ENCODE data around the gene ATP2C2. TPM values are rescaled to one million over a fixed set of nuclear protein-coding genes. Genes with fewer than 3 reads are reported as not detected.

ATP2C2 gene
- polyA plus RNA-seq, 1 of the 3 experiments (the other 2 are of a cell fraction) = 0.33 TPM

DNA sequence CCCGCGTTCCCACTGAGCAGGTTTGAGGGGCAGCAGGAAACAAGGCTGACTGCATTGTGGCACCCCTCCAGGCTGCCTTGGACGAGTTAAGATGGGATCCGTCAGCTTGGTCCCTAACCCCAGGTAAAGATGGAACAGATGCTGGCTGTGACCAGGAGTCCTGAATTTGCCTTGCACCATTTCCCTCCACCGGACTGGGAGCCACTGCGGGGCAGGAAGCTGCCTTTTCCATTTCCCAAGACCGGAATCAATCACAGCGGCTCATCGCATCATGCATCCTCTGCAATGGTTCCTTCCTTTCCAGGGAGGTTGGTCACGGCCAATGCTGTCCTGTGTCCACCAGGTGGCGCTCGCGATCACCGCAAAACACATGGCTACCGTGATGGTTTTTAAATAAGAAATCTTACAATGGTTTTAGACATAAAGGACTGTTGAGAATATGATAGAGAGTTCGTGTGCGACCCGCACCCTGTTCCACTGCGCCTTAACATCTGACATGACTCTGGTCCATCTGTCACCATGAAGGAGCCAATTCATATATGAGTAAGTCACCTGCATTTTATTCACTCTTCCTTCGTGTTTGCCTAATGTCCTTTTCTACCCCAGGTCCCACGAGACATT lies 143.0 kb downstream of the ATP2C2 start:
- Histone ChIP-seq H3K4me1 (ENCODE audit: control insufficient read depth in 1 of 2, insufficient read depth in 2 of 2, low read depth in 1 of 2, low read length in 1 of 2) (peaks cover 0 to 8% of the 10 kb centered on the region in 2 experiments; a peak in 1 of 4 replicates), H3K9me3 (no peaks in the 10 kb centered on the region), H3K4me3 (ENCODE audit: low read depth in 2 of 2, low read length in 1 of 2) (peak overlapping the region; percentile 23 to 26; a peak in 3 of 4 replicates), H2AFZ (ENCODE audit: low read depth) (0 out of 2 replicates have a peak overlapping the region, but pooled peaks have one; percentile 22), H3K27me3 (ENCODE audit: insufficient read depth) (no peaks in the 10 kb centered on the region), H3K27ac (ENCODE audit: low read depth in 2 of 2, low read length in 1 of 2) (no peak overlapping the region), H3K36me3 (replicated peaks in 1 of 2; ENCODE audit: control insufficient read depth in 1 of 2, insufficient read depth in 2 of 2, low read length in 1 of 2) (no peaks in the 10 kb centered on the region), H3K4me2 (no peak overlapping the region; the same call in 1 of the 2 replicates), H3F3A (replicated peaks; ENCODE audit: insufficient read depth) (no peaks in the 10 kb centered on the region), H3K9ac (no peak overlapping the region), H3K79me2 (ENCODE audit: insufficient read depth) (no peaks in the 10 kb centered on the region), H3K9me2 (no peaks in the 10 kb centered on the region), H4K20me1 (ENCODE audit: insufficient read depth) (no peaks in the 10 kb centered on the region)
- 13% methylated on average over 21 of the region's 21 CpGs for WGBS (ENCODE audit: low lambda C conversion rate)
- TF ChIP-seq GABPA (IDR thresholded peaks at IDR 0.05; ENCODE audit: low read depth) = peak; percentile 36; the same call in 1 of the 2 replicates
- TF ChIP-seq, protein P1, sequence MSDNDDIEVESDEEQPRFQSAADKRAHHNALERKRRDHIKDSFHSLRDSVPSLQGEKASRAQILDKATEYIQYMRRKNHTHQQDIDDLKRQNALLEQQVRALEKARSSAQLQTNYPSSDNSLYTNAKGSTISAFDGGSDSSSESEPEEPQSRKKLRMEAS (IDR thresholded peaks at IDR 0.05; ENCODE audit: low read depth) = peak; percentile 70
- TF ChIP-seq, protein P2, sequence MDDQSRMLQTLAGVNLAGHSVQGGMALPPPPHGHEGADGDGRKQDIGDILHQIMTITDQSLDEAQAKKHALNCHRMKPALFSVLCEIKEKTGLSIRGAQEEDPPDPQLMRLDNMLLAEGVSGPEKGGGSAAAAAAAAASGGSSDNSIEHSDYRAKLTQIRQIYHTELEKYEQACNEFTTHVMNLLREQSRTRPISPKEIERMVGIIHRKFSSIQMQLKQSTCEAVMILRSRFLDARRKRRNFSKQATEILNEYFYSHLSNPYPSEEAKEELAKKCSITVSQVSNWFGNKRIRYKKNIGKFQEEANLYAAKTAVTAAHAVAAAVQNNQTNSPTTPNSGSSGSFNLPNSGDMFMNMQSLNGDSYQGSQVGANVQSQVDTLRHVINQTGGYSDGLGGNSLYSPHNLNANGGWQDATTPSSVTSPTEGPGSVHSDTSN (IDR thresholded peaks at IDR 0.05) = 0 out of 2 replicates have a peak, but pooled peaks have one; percentile 14
- TF ChIP-seq RAD21 (IDR thresholded peaks at IDR 0.05; ENCODE audit: low read length) = peak; percentile 91
- TF ChIP-seq TCF12 (IDR thresholded peaks at IDR 0.05) = no peak
- TF ChIP-seq, protein P3, sequence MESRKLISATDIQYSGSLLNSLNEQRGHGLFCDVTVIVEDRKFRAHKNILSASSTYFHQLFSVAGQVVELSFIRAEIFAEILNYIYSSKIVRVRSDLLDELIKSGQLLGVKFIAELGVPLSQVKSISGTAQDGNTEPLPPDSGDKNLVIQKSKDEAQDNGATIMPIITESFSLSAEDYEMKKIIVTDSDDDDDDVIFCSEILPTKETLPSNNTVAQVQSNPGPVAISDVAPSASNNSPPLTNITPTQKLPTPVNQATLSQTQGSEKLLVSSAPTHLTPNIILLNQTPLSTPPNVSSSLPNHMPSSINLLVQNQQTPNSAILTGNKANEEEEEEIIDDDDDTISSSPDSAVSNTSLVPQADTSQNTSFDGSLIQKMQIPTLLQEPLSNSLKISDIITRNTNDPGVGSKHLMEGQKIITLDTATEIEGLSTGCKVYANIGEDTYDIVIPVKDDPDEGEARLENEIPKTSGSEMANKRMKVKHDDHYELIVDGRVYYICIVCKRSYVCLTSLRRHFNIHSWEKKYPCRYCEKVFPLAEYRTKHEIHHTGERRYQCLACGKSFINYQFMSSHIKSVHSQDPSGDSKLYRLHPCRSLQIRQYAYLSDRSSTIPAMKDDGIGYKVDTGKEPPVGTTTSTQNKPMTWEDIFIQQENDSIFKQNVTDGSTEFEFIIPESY (IDR thresholded peaks at IDR 0.05; ENCODE audit: borderline replicate concordance, low read depth) = no peak
- TF ChIP-seq, protein P4, sequence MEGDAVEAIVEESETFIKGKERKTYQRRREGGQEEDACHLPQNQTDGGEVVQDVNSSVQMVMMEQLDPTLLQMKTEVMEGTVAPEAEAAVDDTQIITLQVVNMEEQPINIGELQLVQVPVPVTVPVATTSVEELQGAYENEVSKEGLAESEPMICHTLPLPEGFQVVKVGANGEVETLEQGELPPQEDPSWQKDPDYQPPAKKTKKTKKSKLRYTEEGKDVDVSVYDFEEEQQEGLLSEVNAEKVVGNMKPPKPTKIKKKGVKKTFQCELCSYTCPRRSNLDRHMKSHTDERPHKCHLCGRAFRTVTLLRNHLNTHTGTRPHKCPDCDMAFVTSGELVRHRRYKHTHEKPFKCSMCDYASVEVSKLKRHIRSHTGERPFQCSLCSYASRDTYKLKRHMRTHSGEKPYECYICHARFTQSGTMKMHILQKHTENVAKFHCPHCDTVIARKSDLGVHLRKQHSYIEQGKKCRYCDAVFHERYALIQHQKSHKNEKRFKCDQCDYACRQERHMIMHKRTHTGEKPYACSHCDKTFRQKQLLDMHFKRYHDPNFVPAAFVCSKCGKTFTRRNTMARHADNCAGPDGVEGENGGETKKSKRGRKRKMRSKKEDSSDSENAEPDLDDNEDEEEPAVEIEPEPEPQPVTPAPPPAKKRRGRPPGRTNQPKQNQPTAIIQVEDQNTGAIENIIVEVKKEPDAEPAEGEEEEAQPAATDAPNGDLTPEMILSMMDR (IDR thresholded peaks at IDR 0.05) = peak; percentile 95
- peak; percentile 93 for TF ChIP-seq SMC3 (IDR thresholded peaks at IDR 0.05; ENCODE audit: low read depth, low read length)
- TF ChIP-seq MXI1 (IDR thresholded peaks at IDR 0.05; ENCODE audit: low read depth, low read length) = peak; percentile 61; the same call in 1 of the 2 replicates
- POLR2A ChIA-PET = no interaction called here
- DNase-seq = peak; percentile 85
- CTCF ChIA-PET = interaction anchor here (0.6 to 5.1 kb wide), 58 partner anchors 9 to 475 kb away, joined by 3 to 79 read pairs (median 4); no protein-coding TSS in a partner anchor

DNA sequence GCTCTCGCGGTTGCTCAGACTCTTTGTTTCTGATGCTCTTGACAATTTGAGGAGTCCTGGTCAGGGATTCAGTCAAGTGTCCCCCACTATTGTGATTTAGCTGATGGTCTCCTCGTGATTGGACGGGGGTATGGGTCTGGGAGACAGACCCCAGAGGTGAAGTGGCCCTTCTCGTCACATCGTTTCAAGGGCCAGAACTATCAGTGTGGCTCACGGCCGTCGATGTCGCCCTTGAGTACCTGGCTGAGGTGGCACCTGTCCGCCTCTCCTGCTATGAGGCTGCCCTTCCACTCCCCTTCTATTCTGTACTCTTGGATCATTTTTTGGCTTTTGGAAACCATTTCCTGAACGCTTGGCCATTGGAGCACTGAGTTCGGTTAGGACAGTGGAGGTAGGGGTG lies 143.5 kb downstream of the ATP2C2 start:
- H3K9me3 ChIP-seq = no peaks in the 10 kb centered on the region
- peaks cover 0 to 8% of the 10 kb centered on the region in 2 experiments; a peak in 1 of 4 replicates for H3K4me1 ChIP-seq (ENCODE audit: control insufficient read depth in 1 of 2, insufficient read depth in 2 of 2, low read depth in 1 of 2, low read length in 1 of 2)
- H3K79me2 ChIP-seq (ENCODE audit: insufficient read depth) = no peaks in the 10 kb centered on the region
- WGBS (ENCODE audit: low lambda C conversion rate) = 61% methylated on average over 13 of the region's 13 CpGs
- H3K27me3 ChIP-seq (ENCODE audit: insufficient read depth) = no peaks in the 10 kb centered on the region
- H3K9me2 ChIP-seq = no peaks in the 10 kb centered on the region
- no peak overlapping the region for H2AFZ ChIP-seq (ENCODE audit: low read depth)
- ChIA-PET POLR2A (no interaction called here), CTCF (interaction anchor here (1.0 to 5.1 kb wide), 18 partner anchors 8 to 459 kb away, joined by 3 to 79 read pairs (median 8); no protein-coding TSS in a partner anchor)
- H4K20me1 ChIP-seq (ENCODE audit: insufficient read depth) = no peaks in the 10 kb centered on the region
- H3K27ac ChIP-seq (ENCODE audit: low read depth in 2 of 2, low read length in 1 of 2) = no peak overlapping the region
- TF ChIP-seq EP300 (IDR thresholded peaks at IDR 0.05; ENCODE audit: borderline replicate concordance in 1 of 2, low read depth in 1 of 2, low read length in 1 of 2) = no peak
- no peaks in the 10 kb centered on the region for H3F3A ChIP-seq (replicated peaks; ENCODE audit: insufficient read depth)
- no peak overlapping the region for H3K4me3 ChIP-seq (ENCODE audit: low read depth in 2 of 2, low read length in 1 of 2)
- H3K4me2 ChIP-seq = no peak overlapping the region
- H3K9ac ChIP-seq = no peak overlapping the region
- DNase-seq = no peak
- H3K36me3 ChIP-seq (replicated peaks in 1 of 2; ENCODE audit: control insufficient read depth in 1 of 2, insufficient read depth in 2 of 2, low read length in 1 of 2) = no peaks in the 10 kb centered on the region

Measured in SK-N-SH (cell line).